HepG2 (cell line): Measurements from ENCODE around the gene TBCE. TPM values are rescaled to one million over a fixed set of nuclear protein-coding genes. Genes with fewer than 3 reads are reported as not detected.

Source experiments
- ARNTL ChIP-seq: sonication (generic); formaldehyde crosslinking; IDR thresholded peaks from 2 replicates; pipeline ENCODE4 v1.4.0; 2020; ENCODE audit warnings: mild to moderate bottlenecking, missing genetic modification reagents
- BHLHE40 ChIP-seq: IDR thresholded peaks from 2 replicates; pipeline ENCODE4 v1.6.1; 2011; ENCODE audit warnings: low read length, improper control_type of control experiment
- CCAR2 ChIP-seq: fragments of 200-400 bp; formaldehyde crosslinking; optimal IDR thresholded peaks from 2 replicates; pipeline ENCODE3; 2018; ENCODE audit warnings: low read depth, mild to moderate bottlenecking, low read length, moderate library complexity
- ELK4 ChIP-seq: sonication (generic); formaldehyde crosslinking; IDR thresholded peaks from 2 replicates; pipeline ENCODE4 v1.9.0; 2021; ENCODE audit warnings: missing genetic modification reagents, borderline replicate concordance
- KDM4B ChIP-seq: sonication (generic); formaldehyde crosslinking; IDR thresholded peaks from 2 replicates; pipeline ENCODE4 v1.4.0; 2020; ENCODE audit warnings: missing genetic modification reagents
- MIXL1 ChIP-seq: IDR thresholded peaks from 2 replicates; pipeline ENCODE4 v1.6.1; 2016
- MXD4 ChIP-seq: IDR thresholded peaks from 2 replicates; pipeline ENCODE4 v1.6.1; 2016; ENCODE audit warnings: mild to moderate bottlenecking, missing biosample characterization, missing genetic modification reagents
- NR2C2 ChIP-seq: sonication (generic); formaldehyde crosslinking; IDR thresholded peaks from 2 replicates; pipeline ENCODE4 v1.4.0; 2020; ENCODE audit warnings: missing genetic modification reagents, mild to moderate bottlenecking, moderate library complexity, borderline replicate concordance
- RXRB ChIP-seq: IDR thresholded peaks from 2 replicates; pipeline ENCODE4 v1.6.1; 2016; ENCODE audit warnings: borderline replicate concordance, missing genetic modification reagents, missing compliant biosample characterization
- ZFP82 ChIP-seq: sonication (generic); formaldehyde crosslinking; IDR thresholded peaks from 2 replicates; pipeline ENCODE4 v1.5.1; 2020; ENCODE audit warnings: mild to moderate bottlenecking, missing genetic modification reagents, borderline replicate concordance
- ZNF674 ChIP-seq: sonication (generic); formaldehyde crosslinking; IDR thresholded peaks from 2 replicates; pipeline ENCODE4 v1.5.0; 2020; ENCODE audit warnings: low read depth, mild to moderate bottlenecking, missing genetic modification reagents
- polyA plus RNA-seq, 8 experiments: library from polyadenylated mRNA; depleted of rRNA in 3 of 8; stranded (reverse) in 7 of 8; unstranded in 1 of 8; fragments of >200 nt; fragmentation: Illumina TruSeq in 4 of 8; extraction: Trizol in 4 of 8; gene quantifications; 2 replicates each; pipeline versions ENCODE4 v1.2.1 to v1.2.3, GENCODE V29; 2011 to 2016; ENCODE audit warnings: low read depth in 4 of 8, missing spikeins in 1 of 8, mixed read lengths in 1 of 8; ENCODE audit not compliant: insufficient read depth in 1 of 8
- total RNA-seq, 5 experiments: library from RNA; depleted of rRNA; stranded (reverse); fragments of >200 nt; fragmentation: Illumina TruSeq; extraction: Trizol; gene quantifications; 2 replicates each; pipeline ENCODE4 v1.2.3, GENCODE V29; 2016; ENCODE audit warnings: low read depth in 1 of 5
- TF ChIP-seq, protein P1 (sequence below): sonication (generic); formaldehyde crosslinking; IDR thresholded peaks from 2 replicates; pipeline ENCODE4 v1.8.0; 2022; ENCODE audit warnings: missing genetic modification reagents, mild to moderate bottlenecking, moderate library complexity, borderline replicate concordance
- TF ChIP-seq, protein P2 (sequence below): sonication (generic); formaldehyde crosslinking; IDR thresholded peaks from 2 replicates; pipeline ENCODE4 v1.4.0; 2020; ENCODE audit warnings: mild to moderate bottlenecking, missing genetic modification reagents
- TF ChIP-seq, protein P3 (sequence below): sonication (generic); formaldehyde crosslinking; conservative IDR thresholded peaks from 2 replicates; pipeline ENCODE4 v1.4.0; 2020; ENCODE audit warnings: missing genetic modification reagents
- TF ChIP-seq, protein P4 (sequence below): fragments of 450-650 bp; IDR thresholded peaks from 2 replicates; pipeline ENCODE4 v1.6.1; 2017; ENCODE audit warnings: mild to moderate bottlenecking

Gene TBCE
- total and polyA plus RNA-seq, 2 of the 13 experiments (the other 11 are each of a cell fraction or from before 2014, with no cell fraction given), result 25.6 to 31.1 TPM

GRCh38 chr1:235411489-235412486 lies 44.6 kb downstream of the TBCE start (continued):
- TF ChIP-seq, protein P1, sequence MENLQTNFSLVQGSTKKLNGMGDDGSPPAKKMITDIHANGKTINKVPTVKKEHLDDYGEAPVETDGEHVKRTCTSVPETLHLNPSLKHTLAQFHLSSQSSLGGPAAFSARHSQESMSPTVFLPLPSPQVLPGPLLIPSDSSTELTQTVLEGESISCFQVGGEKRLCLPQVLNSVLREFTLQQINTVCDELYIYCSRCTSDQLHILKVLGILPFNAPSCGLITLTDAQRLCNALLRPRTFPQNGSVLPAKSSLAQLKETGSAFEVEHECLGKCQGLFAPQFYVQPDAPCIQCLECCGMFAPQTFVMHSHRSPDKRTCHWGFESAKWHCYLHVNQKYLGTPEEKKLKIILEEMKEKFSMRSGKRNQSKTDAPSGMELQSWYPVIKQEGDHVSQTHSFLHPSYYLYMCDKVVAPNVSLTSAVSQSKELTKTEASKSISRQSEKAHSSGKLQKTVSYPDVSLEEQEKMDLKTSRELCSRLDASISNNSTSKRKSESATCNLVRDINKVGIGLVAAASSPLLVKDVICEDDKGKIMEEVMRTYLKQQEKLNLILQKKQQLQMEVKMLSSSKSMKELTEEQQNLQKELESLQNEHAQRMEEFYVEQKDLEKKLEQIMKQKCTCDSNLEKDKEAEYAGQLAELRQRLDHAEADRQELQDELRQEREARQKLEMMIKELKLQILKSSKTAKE (CRISPR knock-in tag), result peak; percentile 93
- TF ChIP-seq ZFP82 (no peak), ZNF674 (CRISPR knock-in tag) (no peak), MXD4 (CRISPR knock-in tag) (no peak), MIXL1 (CRISPR knock-in tag) (peak; percentile 73; the same call in 1 of the 2 replicates), ARNTL (CRISPR knock-in tag) (no peak), NR2C2 (CRISPR knock-in tag) (peak; percentile 62; the same call in 1 of the 2 replicates), RXRB (CRISPR knock-in tag) (peak; percentile 99), ELK4 (no peak), KDM4B (no peak), CCAR2 (no peak), BHLHE40 (no peak)
- TF ChIP-seq, protein P2, sequence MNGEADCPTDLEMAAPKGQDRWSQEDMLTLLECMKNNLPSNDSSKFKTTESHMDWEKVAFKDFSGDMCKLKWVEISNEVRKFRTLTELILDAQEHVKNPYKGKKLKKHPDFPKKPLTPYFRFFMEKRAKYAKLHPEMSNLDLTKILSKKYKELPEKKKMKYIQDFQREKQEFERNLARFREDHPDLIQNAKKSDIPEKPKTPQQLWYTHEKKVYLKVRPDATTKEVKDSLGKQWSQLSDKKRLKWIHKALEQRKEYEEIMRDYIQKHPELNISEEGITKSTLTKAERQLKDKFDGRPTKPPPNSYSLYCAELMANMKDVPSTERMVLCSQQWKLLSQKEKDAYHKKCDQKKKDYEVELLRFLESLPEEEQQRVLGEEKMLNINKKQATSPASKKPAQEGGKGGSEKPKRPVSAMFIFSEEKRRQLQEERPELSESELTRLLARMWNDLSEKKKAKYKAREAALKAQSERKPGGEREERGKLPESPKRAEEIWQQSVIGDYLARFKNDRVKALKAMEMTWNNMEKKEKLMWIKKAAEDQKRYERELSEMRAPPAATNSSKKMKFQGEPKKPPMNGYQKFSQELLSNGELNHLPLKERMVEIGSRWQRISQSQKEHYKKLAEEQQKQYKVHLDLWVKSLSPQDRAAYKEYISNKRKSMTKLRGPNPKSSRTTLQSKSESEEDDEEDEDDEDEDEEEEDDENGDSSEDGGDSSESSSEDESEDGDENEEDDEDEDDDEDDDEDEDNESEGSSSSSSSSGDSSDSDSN (CRISPR knock-in tag), result no peak
- TF ChIP-seq, protein P3, sequence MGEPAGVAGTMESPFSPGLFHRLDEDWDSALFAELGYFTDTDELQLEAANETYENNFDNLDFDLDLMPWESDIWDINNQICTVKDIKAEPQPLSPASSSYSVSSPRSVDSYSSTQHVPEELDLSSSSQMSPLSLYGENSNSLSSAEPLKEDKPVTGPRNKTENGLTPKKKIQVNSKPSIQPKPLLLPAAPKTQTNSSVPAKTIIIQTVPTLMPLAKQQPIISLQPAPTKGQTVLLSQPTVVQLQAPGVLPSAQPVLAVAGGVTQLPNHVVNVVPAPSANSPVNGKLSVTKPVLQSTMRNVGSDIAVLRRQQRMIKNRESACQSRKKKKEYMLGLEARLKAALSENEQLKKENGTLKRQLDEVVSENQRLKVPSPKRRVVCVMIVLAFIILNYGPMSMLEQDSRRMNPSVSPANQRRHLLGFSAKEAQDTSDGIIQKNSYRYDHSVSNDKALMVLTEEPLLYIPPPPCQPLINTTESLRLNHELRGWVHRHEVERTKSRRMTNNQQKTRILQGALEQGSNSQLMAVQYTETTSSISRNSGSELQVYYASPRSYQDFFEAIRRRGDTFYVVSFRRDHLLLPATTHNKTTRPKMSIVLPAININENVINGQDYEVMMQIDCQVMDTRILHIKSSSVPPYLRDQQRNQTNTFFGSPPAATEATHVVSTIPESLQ, result no peak
- TF ChIP-seq, protein P4, sequence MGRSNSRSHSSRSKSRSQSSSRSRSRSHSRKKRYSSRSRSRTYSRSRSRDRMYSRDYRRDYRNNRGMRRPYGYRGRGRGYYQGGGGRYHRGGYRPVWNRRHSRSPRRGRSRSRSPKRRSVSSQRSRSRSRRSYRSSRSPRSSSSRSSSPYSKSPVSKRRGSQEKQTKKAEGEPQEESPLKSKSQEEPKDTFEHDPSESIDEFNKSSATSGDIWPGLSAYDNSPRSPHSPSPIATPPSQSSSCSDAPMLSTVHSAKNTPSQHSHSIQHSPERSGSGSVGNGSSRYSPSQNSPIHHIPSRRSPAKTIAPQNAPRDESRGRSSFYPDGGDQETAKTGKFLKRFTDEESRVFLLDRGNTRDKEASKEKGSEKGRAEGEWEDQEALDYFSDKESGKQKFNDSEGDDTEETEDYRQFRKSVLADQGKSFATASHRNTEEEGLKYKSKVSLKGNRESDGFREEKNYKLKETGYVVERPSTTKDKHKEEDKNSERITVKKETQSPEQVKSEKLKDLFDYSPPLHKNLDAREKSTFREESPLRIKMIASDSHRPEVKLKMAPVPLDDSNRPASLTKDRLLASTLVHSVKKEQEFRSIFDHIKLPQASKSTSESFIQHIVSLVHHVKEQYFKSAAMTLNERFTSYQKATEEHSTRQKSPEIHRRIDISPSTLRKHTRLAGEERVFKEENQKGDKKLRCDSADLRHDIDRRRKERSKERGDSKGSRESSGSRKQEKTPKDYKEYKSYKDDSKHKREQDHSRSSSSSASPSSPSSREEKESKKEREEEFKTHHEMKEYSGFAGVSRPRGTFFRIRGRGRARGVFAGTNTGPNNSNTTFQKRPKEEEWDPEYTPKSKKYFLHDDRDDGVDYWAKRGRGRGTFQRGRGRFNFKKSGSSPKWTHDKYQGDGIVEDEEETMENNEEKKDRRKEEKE, result no peak
